ENCODE results near the gene HTR3E.
"Not testable (repeated sequence)": the region's sequence is repeated elsewhere in the genome, so short reads cannot be mapped to it uniquely, and the experiment has no call there.

The HTR3E gene

GRCh38 chr3:184116017-184116416 lies 19.2 kb downstream of the HTR3E start:
- DNase-seq = no peak

DNA sequence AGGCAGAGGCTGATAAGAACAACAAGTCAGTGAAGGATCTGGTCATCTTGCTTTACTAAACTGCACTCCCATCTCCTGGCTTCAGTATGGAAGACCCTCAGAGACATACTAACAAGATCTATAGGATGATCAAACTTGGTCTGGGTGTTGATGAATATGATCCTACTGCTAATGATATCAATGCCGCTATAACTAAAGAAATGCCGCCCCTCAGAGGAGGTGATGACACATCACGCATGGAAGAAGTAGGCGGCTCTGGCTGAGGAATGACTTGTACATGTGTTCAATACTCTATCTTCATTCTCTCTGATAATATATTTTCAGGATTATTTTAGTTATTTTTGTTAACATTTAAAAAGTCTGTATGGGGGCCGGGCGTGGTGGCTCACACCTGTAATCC lies 20.8 kb downstream of the HTR3E start:
- no peak for DNase-seq

DNA sequence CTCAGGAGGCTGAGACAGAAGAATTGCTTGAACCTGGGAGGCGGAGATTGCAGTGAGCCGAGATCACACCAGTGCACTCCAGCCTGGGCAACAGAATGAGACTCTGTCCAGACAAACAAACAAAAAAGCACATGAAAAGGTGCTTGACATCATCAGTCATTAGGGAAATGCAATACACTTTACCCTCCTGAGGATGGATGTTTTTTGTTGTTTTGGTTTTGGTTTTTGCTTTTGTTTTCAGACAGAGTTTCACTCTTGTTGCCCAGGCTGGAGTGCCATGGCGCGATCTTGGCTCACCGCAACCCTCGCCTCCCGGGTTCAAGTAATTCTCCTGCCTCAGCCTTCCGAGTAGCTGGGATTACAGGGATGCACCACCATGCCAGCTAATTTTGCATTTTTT lies 24.2 kb downstream of the HTR3E start:
- DNase-seq = not testable (repeated sequence)

DNA sequence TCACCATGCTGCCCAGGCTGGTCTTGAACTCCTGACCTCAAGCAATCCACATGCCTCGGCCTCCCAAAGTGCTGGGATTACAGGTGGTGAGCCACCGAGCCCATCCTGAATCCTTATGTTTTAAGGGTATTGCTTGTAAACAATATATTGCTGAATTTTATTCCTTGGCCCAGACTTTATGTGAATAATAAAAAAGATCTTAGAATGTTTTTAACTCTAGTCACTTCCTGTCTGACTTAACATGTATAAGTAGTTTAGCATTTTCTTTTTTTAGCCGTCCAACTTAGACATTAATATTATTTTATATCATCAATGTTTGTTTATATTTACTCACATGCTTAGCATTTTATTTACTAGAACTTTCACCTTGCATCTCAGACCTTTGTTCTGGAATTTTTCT lies 29.1 kb downstream of the HTR3E start:
- DNase-seq = no peak

DNA sequence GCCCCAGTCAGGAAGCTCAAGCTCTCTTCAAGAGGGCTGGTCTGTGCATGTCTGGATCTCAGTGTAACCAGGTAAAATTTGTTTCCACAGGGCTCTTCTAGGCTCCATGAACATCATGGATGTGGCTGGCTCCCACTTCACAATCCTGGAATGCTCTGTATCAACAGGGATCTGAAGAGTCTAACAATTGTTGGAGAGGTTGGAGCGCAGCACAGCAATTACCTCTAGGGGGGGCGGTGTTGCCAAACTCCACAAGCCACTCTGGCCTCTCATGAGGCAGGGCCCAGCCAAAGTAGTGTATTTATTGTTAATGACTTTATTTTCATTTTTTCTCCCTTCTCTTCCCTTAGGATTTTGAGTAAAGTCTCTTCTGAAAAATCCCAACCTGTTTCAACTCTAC lies 32.1 kb downstream of the HTR3E start:
- DNase-seq = peak; percentile 30

GRCh38 chr3:184132945-184133344 lies 36.1 kb downstream of the HTR3E start:
- DNase-seq = no peak

GRCh38 chr3:184133840-184134745 lies 37.2 kb downstream of the HTR3E start:
- peak; percentile 87 for DNase-seq

DNA sequence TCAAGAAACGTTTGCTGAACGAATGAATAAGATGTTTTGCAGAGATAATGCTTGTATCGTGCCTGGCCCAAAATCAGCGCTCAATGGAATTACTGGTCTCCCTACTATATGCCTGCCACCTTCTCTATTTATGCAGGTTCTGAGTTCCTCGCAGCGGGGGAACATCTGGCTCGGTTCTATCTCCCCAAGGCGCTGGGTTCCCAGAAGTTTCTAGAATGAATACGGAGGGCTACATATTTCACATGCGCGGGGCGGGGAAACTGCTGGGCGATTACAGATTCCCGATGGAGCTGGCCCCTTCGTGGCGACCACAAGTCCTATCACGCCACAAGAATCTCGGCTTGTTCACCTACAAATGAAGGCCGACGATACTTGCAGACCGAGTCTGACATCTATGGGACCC lies 37.9 kb downstream of the HTR3E start:
- DNase-seq = no peak

DNA sequence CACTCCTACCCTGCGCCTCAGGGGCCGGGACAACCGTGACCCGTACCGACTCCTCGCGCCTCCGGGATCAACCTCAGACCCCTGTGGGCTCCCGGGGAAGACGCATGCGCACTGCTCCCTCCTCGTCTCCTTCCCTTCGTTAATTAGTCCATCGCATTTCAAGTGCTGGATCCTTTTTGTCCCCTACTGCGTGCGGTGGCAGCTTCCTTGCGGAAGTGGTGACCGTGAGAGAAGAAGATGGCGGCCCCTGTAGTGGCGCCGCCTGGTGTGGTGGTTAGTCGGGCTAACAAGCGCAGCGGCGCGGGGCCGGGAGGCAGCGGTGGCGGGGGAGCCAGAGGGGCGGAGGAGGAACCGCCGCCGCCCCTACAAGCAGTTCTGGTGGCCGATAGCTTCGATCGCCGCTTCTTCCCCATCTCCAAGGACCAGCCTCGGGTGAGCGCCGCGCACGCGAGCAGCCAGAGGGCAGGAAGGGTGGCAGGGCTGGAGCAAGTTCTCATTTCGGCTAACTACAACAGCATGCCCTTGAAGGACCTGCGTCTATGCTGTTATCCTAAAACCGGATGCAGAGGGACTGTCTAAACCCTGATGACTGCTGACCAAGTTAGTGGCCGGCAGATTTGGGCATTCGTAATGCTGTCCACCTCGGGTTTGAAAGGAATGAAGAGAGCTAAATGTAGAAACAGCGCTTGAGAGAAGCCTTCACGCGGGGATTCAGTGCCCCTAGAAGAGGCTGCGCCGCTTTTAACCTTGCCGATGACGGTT lies 38.5 kb downstream of the HTR3E start, which contains the start of gene EIF2B5:
Gene EIF2B5, plus strand, starts transcription at position 210 of the 762 bp plus-strand sequence. Its CDS starts 28 bp downstream, at position 238.
- peak; percentile 90 for DNase-seq

DNA sequence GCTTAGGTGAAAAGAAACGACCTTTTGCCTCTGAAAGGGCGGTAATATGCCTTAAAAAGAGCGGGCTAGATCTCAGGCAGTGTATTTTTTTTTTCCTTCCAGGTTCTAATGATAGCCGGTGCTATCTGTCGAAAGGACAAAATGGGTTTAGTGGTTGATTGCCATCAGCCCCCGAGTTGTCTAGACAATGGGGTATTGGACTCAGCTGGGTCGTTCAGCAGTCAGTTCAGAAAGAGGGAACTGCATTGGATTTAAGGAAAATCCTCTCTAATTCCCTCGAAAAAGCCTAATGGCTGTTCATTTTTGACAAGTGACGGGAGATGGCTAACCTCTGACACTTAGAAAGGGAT lies 39.0 kb downstream of the HTR3E start:
- no peak for DNase-seq

DNA sequence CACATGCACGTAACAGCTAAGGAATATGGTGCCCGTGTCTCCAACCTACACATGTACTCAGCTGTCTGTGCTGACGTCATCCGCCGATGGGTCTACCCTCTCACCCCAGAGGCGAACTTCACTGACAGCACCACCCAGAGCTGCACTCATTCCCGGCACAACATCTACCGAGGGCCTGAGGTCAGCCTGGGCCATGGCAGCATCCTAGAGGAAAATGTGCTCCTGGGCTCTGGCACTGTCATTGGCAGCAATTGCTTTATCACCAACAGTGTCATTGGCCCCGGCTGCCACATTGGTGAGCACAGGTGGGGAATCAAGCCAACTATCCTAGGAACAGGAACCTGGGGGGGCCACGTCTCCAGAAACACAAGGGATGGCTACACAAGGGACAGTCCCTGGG lies 43.6 kb downstream of the HTR3E start:
- no peak for DNase-seq

DNA sequence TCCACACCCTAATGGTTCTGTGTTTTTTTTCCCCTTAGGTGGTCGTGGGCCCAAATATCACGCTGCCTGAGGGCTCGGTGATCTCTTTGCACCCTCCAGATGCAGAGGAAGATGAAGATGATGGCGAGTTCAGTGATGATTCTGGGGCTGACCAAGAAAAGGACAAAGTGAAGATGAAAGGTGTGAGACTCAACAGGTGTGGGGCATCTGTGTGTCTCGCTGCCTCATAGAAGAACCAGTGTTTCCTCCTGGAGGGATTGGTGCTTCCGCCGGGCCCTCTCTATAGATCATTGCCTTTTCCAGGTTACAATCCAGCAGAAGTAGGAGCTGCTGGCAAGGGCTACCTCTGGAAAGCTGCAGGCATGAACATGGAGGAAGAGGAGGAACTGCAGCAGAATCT lies 45.3 kb downstream of the HTR3E start:
- DNase-seq = no peak

DNA sequence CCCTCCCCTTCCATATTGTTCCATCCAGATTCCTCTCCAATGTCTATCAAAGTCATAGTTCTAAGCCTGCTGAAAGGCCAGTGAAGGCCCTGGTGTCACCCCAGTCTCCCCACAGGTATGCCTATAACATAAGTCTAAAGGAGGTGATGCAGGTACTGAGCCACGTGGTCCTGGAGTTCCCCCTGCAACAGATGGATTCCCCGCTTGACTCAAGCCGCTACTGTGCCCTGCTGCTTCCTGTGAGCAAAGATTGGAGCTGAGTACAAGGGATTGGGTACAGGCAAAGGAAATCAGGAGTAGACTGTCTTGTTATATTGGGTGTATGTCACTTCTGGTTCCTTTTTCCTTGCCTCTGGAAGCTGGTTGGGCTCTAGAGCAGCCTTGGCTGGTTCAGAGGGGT lies 46.5 kb downstream of the HTR3E start:
- no peak for DNase-seq

DNA sequence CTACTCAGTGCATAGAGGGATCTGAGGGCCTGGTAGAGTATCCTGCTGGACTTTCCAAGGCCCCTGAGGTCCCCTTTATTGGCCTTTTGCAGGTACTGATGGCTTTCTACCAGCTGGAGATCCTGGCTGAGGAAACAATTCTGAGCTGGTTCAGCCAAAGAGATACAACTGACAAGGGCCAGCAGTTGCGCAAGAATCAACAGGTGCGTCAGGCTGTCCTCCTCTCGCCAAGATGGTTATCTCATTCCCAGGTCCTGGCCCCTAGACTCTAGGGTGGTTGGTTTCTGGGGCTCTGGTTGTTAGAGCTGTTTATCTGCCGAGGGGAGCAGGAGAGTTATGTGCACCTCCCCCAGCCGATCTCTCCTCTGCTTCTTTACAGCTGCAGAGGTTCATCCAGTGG lies 47.6 kb downstream of the HTR3E start:
- no peak for DNase-seq

DNA sequence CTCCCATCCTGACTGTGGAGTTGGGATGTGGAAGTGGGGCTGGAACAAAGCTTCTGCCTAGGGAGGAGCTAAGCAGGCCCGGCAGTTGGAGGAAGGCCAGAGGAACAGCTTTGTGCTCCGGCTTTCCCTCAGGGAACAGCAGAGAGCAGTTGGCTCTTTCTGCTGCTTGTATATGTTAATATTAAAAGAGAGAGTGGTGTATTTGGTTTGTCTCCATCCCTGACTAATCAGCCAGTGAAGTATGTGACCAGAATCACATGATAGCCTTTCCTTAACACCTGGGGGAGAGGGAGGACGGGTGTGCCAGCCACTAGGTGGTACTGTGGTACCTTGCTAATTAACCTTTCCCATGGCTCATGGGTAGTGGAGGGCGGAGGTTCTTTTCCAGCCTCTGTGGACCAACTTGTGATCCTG lies 48.3 kb downstream of the HTR3E start:
- DNase-seq = peak; percentile 18

- DNase-seq = no peak
These were observed 48.9 kb downstream of the HTR3E start for GRCh38 chr3:184145751-184146270.

- no peak for DNase-seq
These were observed 51.2 kb downstream of the HTR3E start for GRCh38 chr3:184148076-184148475.

DNA sequence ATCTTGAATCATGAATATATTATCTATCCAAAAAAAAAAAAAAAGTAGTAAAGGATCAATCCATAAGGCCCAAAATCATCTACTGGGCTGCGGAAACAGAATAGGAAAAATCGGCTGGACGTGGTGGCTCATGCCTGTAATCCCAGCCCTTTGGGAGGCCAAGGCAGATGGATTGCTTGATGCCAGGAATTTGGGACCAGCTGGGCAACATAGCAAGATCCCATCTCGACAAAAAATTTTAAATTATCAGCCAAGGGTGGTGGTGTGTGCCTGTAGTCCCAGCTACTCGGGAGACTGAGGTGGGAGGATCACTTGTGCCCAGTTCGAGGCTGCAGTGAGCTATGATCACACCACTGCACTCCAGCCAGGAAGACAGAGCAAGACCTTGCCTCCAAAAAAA lies 52.3 kb downstream of the HTR3E start:
- DNase-seq = no peak

GRCh38 chr3:184149770-184150169 lies 52.9 kb downstream of the HTR3E start:
- not testable (repeated sequence) for DNase-seq

GRCh38 chr3:184154885-184155643 lies 58.2 kb downstream of the HTR3E start, which contains the start of gene DVL3:
DVL3 (plus strand) TSS chr3:184155377; CDS start chr3:184155636, 259 bp downstream.
- DNase-seq = peak; percentile 60

GRCh38 chr3:184155644-184156521 lies 59.0 kb downstream of the HTR3E start:
- DNase-seq = peak; percentile 53

- no peak for DNase-seq
These were observed 59.7 kb downstream of the HTR3E start for GRCh38 chr3:184156522-184156955.
